Muscle of leg (tissue), 16 donors: ENCODE results near the gene ZNF189. TPM values are rescaled to one million over a fixed set of nuclear protein-coding genes. Genes with fewer than 3 reads are reported as not detected.
A peak's percentile ranks its signal among the peaks of the same experiment; 100 is the strongest.

Experiments used
- DNase-seq: peaks from one replicate; pipeline ENCODE4 v3.0.0; 2013
- H3K27ac ChIP-seq: one replicate; pipeline ENCODE4 v1.5.1; 2013; ENCODE audit warnings: mild to moderate bottlenecking, low read length, control low read depth
- H3K27me3 ChIP-seq: one replicate; pipeline ENCODE4 v1.6.1; 2013; ENCODE audit warnings: low read length; ENCODE audit not compliant: control insufficient read depth, insufficient read depth
- H3K36me3 ChIP-seq: one replicate; pipeline ENCODE4 v1.6.1; 2013; ENCODE audit warnings: low read length; ENCODE audit not compliant: control insufficient read depth, insufficient read depth
- H3K4me1 ChIP-seq: one replicate; pipeline ENCODE4 v1.6.1; 2013; ENCODE audit warnings: low read length; ENCODE audit not compliant: control insufficient read depth, insufficient read depth
- H3K4me3 ChIP-seq: one replicate; pipeline ENCODE4 v1.5.1; 2013; ENCODE audit warnings: low read length, control low read depth
- H3K9me3 ChIP-seq: replicated peaks from 2 replicates; pipeline ENCODE4 v1.6.1; 2013; ENCODE audit warnings: low read depth, low read length; ENCODE audit not compliant: control insufficient read depth
- WGBS: methylation state at CpG from one replicate; pipeline ENCODE4 v1.1.5; 2013; ENCODE audit warnings: missing lambda C conversion rate; ENCODE audit not compliant: insufficient coverage; 5-methylcytosine and 5-hydroxymethylcytosine counted together
- long read RNA-seq, 11 donors: transcript quantifications; one replicate each; lab custom pipeline, GENCODE V29; 2026
- polyA plus RNA-seq, 8 donors: library from polyadenylated mRNA; unstranded; fragments of 120-200 nt; gene quantifications; one replicate each; pipeline versions ENCODE4 v1.2.1 to v1.2.3, GENCODE V29; 2013; ENCODE audit warnings: inconsistent platforms in 1 of 8, low replicate concordance in 1 of 8; ENCODE audit not compliant: insufficient read length in 8 of 8, insufficient read depth in 1 of 8
- total RNA-seq: library from RNA; stranded (reverse); fragments of 120-200 nt; gene quantifications from one replicate; pipeline ENCODE4 v1.2.4, GENCODE V29; 2013

The ZNF189 gene
- total RNA-seq = 26.1 TPM
- polyA plus RNA-seq = 10 to 100 TPM; 17.7 to 23.4 (median 19.3) TPM
- long read RNA-seq, donor 1, partial matches to known transcripts = 0 of 1 reads
- long read RNA-seq, donor 1, other reads (novel, unspliced or antisense) = 0 of 1 reads
- long read RNA-seq, donor 2 = 0 reads
- long read RNA-seq, donor 3, partial matches to known transcripts = 0 of 4 reads
- long read RNA-seq, donor 3, other reads (novel, unspliced or antisense) = 0 of 4 reads
- long read RNA-seq, donor 4, partial matches to known transcripts = 0 of 2 reads
- long read RNA-seq, donor 4, other reads (novel, unspliced or antisense) = 0 of 2 reads
- long read RNA-seq, donor 5, transcript ZNF189-203 (3 exons, 3,134 nt) = major isoform, 5 of 9 reads
- long read RNA-seq, donor 5, partial matches to known transcripts = 0 of 9 reads
- long read RNA-seq, donor 5, other reads (novel, unspliced or antisense) = 0 of 9 reads
- long read RNA-seq, donor 6, partial matches to known transcripts = 0 of 2 reads
- long read RNA-seq, donor 6, other reads (novel, unspliced or antisense) = 0 of 2 reads
- long read RNA-seq, donor 7, transcript ZNF189-203 (3 exons, 3,134 nt) = major isoform, 5 of 7 reads
- long read RNA-seq, donor 7, partial matches to known transcripts = 0 of 7 reads
- long read RNA-seq, donor 7, other reads (novel, unspliced or antisense) = 0 of 7 reads
- long read RNA-seq, donor 8, partial matches to known transcripts = 0 of 3 reads
- long read RNA-seq, donor 8, other reads (novel, unspliced or antisense) = 0 of 3 reads
- long read RNA-seq, donor 9 = 0 reads
- long read RNA-seq, donor 10, partial matches to known transcripts = 0 of 4 reads
- long read RNA-seq, donor 10, other reads (novel, unspliced or antisense) = 0 of 4 reads
- long read RNA-seq, donor 11, partial matches to known transcripts = 0 of 2 reads
- long read RNA-seq, donor 11, other reads (novel, unspliced or antisense) = 0 of 2 reads

GRCh38 chr9:101398068-101398929 is at the start of gene ZNF189, which contains the start of gene MRPL50:
Gene ZNF189, plus strand, starts transcription at chr9:101398851. Its CDS starts 306 bp downstream, at chr9:101399157.
Gene MRPL50, minus strand, starts transcription at chr9:101398618. Its CDS starts 26 bp downstream, at chr9:101398592.
- Histone ChIP-seq H3K4me3 (peak within 1 kb of the TSS; percentile 91), H3K27ac (peak within 1 kb of the TSS; percentile 93), H3K4me1 (peaks cover 17% of the 10 kb centered on the region), H3K9me3 (peaks cover 10% of the 10 kb centered on the region), H3K27me3 (no peaks in the 10 kb centered on the region), H3K36me3 (peaks cover 28% of the 10 kb centered on the region)
- WGBS = under 1% methylated on average over 40 of the region's 44 CpGs
- DNase-seq = peak; percentile 100

GRCh38 chr9:101350285-101350684 is 48.4 kb upstream of the ZNF189 start:
- no peak overlapping the region for H3K27ac ChIP-seq
- H3K36me3 ChIP-seq = no peaks in the 10 kb centered on the region
- no peaks in the 10 kb centered on the region for H3K4me1 ChIP-seq
- WGBS = no CpG with 5 or more reads among the region's 1 CpG
- DNase-seq = no peak
- H3K9me3 ChIP-seq = no peaks in the 10 kb centered on the region
- H3K27me3 ChIP-seq = no peaks in the 10 kb centered on the region
- no peak overlapping the region for H3K4me3 ChIP-seq

DNA sequence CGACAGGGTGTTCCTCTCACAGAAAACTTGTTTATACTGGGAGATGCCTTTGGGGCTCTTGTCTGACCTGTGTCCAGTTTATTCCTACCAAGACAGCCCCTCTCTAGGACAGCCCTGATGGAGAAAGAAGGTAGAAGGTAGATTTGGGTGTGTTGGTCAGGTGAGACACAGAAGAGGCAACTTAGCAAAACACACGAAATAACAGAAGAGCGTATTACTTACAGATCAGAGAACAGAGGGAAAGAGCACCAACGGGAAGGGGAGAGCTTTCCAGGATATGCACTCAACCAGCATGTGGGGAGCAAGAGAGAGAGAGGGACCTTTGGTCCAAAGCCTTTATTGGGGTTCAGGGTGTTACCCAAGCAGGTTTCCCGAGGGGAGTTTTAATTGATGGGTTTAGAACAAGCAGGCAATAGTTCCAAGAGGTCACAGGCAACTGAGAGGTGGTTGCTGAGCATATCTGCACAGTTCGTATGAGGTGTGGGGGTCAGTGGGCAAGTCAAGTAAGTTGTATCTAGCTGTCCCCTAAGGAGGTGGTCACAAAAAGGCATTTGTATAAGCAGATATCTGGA is 45.7 kb upstream of the ZNF189 start:
- no peak for DNase-seq
- Histone ChIP-seq H3K36me3 (no peaks in the 10 kb centered on the region), H3K27ac (no peak overlapping the region), H3K9me3 (no peaks in the 10 kb centered on the region), H3K4me3 (no peak overlapping the region), H3K4me1 (no peaks in the 10 kb centered on the region), H3K27me3 (no peaks in the 10 kb centered on the region)
- 88% methylated on average over 5 of the region's 6 CpGs for WGBS

DNA sequence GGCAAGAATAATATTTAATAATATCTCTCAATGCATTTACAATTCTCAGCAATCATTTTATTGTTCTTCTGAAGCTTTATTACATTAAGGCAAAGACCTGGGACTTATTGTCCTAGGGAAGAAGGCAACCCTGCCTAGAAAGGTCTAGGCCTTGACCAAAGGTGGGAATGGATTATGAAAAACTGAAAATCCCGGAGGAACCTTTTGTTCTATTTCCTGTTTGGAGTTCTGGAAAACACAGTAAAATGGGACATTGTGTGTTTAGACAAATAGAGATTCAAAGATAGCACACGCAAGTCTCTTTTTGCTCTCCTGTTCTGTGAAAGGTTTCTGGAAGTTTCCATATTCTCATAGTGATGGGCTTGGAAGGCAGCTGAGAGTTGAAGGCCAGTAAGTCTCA is 45.0 kb upstream of the ZNF189 start:
- 50% methylated on average over 1 of the region's 2 CpGs for WGBS
- Histone ChIP-seq H3K36me3 (no peaks in the 10 kb centered on the region), H3K27me3 (no peaks in the 10 kb centered on the region), H3K9me3 (no peaks in the 10 kb centered on the region), H3K4me1 (no peaks in the 10 kb centered on the region), H3K4me3 (no peak overlapping the region), H3K27ac (no peak overlapping the region)
- no peak for DNase-seq

- WGBS = no CpG with 5 or more reads among the region's 5 CpGs
- Histone ChIP-seq H3K4me1 (no peaks in the 10 kb centered on the region), H3K9me3 (no peaks in the 10 kb centered on the region), H3K36me3 (no peaks in the 10 kb centered on the region), H3K27ac (no peak overlapping the region), H3K4me3 (no peak overlapping the region), H3K27me3 (no peaks in the 10 kb centered on the region)
- no peak for DNase-seq
Observed at GRCh38 chr9:101354143-101354764, 44.4 kb upstream of the ZNF189 start.

GRCh38 chr9:101354765-101355708 is 43.6 kb upstream of the ZNF189 start:
- no peaks in the 10 kb centered on the region for H3K36me3 ChIP-seq
- H3K4me1 ChIP-seq = no peaks in the 10 kb centered on the region
- no peaks in the 10 kb centered on the region for H3K27me3 ChIP-seq
- no peak overlapping the region for H3K27ac ChIP-seq
- no peaks in the 10 kb centered on the region for H3K9me3 ChIP-seq
- DNase-seq = no peak
- no peak overlapping the region for H3K4me3 ChIP-seq
- WGBS = 88% methylated on average over 6 of the region's 7 CpGs

GRCh38 chr9:101356619-101357018 is 42.0 kb upstream of the ZNF189 start:
- Histone ChIP-seq H3K36me3 (no peaks in the 10 kb centered on the region), H3K4me3 (no peak overlapping the region), H3K9me3 (no peaks in the 10 kb centered on the region), H3K4me1 (no peaks in the 10 kb centered on the region), H3K27me3 (no peaks in the 10 kb centered on the region), H3K27ac (no peak overlapping the region)
- WGBS = no CpG with 5 or more reads among the region's 1 CpG
- DNase-seq = no peak

DNA sequence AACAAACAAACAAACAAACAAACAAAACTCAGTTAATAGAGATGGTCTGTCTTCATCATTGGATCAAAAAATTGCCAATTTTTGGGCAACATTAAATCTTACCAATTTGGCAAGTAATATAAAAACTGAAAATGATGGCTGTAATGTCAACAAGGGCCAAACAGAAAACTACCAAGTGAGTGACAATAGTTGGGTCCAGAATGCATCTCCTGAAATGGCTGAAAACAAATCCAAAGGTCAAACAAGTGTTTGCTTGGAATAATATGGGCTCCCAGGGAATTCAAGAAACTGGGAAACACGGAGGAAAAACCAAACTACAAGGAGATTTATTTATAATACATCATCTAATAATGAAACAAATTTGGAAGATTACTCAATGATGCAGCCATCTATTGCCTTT is 39.0 kb upstream of the ZNF189 start:
- no peaks in the 10 kb centered on the region for H3K27me3 ChIP-seq
- H3K4me1 ChIP-seq = no peaks in the 10 kb centered on the region
- DNase-seq = no peak
- H3K36me3 ChIP-seq = no peaks in the 10 kb centered on the region
- H3K4me3 ChIP-seq = no peak overlapping the region
- no peak overlapping the region for H3K27ac ChIP-seq
- H3K9me3 ChIP-seq = no peaks in the 10 kb centered on the region
- no CpG with 5 or more reads among the region's 1 CpG for WGBS
